ENCODE results near the gene FRMPD3. TPM values are rescaled to one million over a fixed set of nuclear protein-coding genes. Genes with fewer than 3 reads are reported as not detected.

FRMPD3 gene
- total RNA-seq, 1 experiment from 2014 or later: 0.05 TPM

DNA sequence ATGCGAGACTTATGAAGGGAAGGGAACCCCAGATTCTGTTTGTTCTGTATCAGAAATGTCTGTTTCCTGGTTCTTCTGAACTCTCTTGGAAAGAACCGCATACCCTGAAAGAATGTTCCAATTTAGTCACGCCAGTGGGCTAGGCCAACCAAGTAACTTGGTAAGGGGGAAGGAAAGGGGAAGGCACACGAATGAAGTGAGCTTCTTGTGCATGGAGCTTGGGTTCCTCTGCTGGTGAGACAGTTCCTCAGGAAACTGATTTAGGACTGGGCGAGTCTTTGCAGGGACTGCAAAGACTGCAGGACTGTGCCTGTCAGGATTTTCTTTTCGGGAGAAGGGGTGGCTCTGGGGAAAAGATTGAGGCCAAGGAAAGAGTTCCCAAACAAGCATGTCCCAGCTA, 35.6 kb downstream of the FRMPD3 start:
- H3K4me3 ChIP-seq (ENCODE audit: low read depth, low read length): no peak overlapping the region
- no peaks in the 10 kb centered on the region for H3K4me1 ChIP-seq
- ChIA-PET CTCF (interaction anchor here (0.5 to 0.6 kb wide), 2 partner anchors 14 to 557 kb away, joined by 3 to 4 read pairs; no protein-coding TSS in a partner anchor), POLR2A (no interaction called here)
- BruUV-seq (replicated peaks): no TSS peak
- peaks cover 6% of the 10 kb centered on the region for H3K27me3 Mint-ChIP-seq (ENCODE audit: insufficient read depth, unreplicated experiment)
- no peak overlapping the region for H3K27ac Mint-ChIP-seq (ENCODE audit: unreplicated experiment)
- no peak for DNase-seq
- no peaks in the 10 kb centered on the region for H3K36me3 ChIP-seq (ENCODE audit: control insufficient read depth, insufficient read depth, low read length)
- no peaks in the 10 kb centered on the region for H3K27me3 ChIP-seq (replicated peaks; ENCODE audit: control insufficient read depth, insufficient read depth, low read length)
- TF ChIP-seq, protein P1, sequence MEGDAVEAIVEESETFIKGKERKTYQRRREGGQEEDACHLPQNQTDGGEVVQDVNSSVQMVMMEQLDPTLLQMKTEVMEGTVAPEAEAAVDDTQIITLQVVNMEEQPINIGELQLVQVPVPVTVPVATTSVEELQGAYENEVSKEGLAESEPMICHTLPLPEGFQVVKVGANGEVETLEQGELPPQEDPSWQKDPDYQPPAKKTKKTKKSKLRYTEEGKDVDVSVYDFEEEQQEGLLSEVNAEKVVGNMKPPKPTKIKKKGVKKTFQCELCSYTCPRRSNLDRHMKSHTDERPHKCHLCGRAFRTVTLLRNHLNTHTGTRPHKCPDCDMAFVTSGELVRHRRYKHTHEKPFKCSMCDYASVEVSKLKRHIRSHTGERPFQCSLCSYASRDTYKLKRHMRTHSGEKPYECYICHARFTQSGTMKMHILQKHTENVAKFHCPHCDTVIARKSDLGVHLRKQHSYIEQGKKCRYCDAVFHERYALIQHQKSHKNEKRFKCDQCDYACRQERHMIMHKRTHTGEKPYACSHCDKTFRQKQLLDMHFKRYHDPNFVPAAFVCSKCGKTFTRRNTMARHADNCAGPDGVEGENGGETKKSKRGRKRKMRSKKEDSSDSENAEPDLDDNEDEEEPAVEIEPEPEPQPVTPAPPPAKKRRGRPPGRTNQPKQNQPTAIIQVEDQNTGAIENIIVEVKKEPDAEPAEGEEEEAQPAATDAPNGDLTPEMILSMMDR (IDR thresholded peaks at IDR 0.05; ENCODE audit: insufficient read depth in 1 of 2, low read depth in 1 of 2, low read length in 1 of 2, severe bottlenecking in 1 of 2, unreplicated experiment in 1 of 2): no peak
- intact Hi-C loops (cut with micrococcal nuclease; ENCODE audit: unreplicated experiment): no loop called here
- H3K4me1 Mint-ChIP-seq (ENCODE audit: low read depth, unreplicated experiment): no peaks in the 10 kb centered on the region
- no peaks in the 10 kb centered on the region for H3K36me3 Mint-ChIP-seq (ENCODE audit: insufficient read depth, unreplicated experiment)
- H3K4me3 Mint-ChIP-seq (ENCODE audit: unreplicated experiment): no peak overlapping the region
- H3K9me3 ChIP-seq: no peaks in the 10 kb centered on the region
- no peaks in the 10 kb centered on the region for H3K9me3 Mint-ChIP-seq (ENCODE audit: unreplicated experiment)

DNA sequence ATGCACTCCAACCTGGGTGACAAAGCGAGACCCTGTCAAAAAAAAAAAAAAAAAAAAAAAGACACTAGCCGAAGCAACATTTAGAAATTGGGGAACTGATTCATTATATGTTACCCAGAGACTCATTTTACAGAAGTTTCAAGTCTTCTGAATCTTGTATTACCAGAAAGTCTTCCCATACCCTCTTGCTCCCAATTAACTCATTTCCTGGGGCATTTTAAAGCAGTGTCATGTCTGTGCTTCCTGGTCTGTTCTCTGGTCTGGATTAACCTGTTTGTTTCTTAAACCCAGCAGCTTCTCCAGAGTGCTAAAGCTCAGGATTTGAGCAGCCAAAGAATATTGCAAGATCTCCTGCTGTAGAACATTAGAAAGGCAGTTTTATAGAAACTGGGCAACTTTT, 43.7 kb downstream of the FRMPD3 start:
- BruUV-seq (replicated peaks): no TSS peak
- Histone ChIP-seq H3K4me1 (no peaks in the 10 kb centered on the region), H3K27me3 (replicated peaks; ENCODE audit: control insufficient read depth, insufficient read depth, low read length) (no peaks in the 10 kb centered on the region), H3K4me3 (ENCODE audit: low read depth, low read length) (no peak overlapping the region), H3K9me3 (no peaks in the 10 kb centered on the region), H3K36me3 (ENCODE audit: control insufficient read depth, insufficient read depth, low read length) (no peaks in the 10 kb centered on the region)
- intact Hi-C loops (cut with micrococcal nuclease; ENCODE audit: unreplicated experiment): no loop called here
- Mint-ChIP-seq H3K27ac (ENCODE audit: unreplicated experiment) (no peak overlapping the region), H3K4me3 (ENCODE audit: unreplicated experiment) (no peak overlapping the region), H3K27me3 (ENCODE audit: insufficient read depth, unreplicated experiment) (no peaks in the 10 kb centered on the region), H3K4me1 (ENCODE audit: low read depth, unreplicated experiment) (no peaks in the 10 kb centered on the region), H3K9me3 (ENCODE audit: unreplicated experiment) (no peaks in the 10 kb centered on the region), H3K36me3 (ENCODE audit: insufficient read depth, unreplicated experiment) (no peaks in the 10 kb centered on the region)
- DNase-seq: no peak
- TF ChIP-seq, protein P1 (IDR thresholded peaks at IDR 0.05; ENCODE audit: insufficient read depth in 1 of 2, low read depth in 1 of 2, low read length in 1 of 2, severe bottlenecking in 1 of 2, unreplicated experiment in 1 of 2): no peak
- POLR2A ChIA-PET: no interaction called here
- CTCF ChIA-PET: no interaction called here

DNA sequence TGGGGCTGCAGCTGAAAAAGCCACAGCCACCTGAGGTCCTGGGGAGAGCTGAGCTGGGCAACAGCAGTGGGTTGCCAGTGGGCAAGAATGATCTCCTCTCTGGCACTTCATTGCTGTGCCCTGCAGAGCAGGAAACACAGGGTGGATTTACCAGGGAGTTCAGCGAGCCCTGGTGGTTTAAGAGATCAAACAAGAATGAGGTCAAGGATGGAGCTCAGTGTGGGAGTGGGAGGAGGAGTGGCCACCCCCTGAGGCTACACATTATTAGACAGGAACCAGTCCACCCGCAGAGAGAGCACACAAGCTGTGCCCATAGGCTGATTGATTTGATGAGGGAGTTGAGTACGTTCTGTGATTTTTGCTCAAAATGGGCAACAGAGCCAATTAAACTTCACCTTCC, 47.3 kb downstream of the FRMPD3 start:
- Mint-ChIP-seq H3K4me1 (ENCODE audit: low read depth, unreplicated experiment) (no peaks in the 10 kb centered on the region), H3K4me3 (ENCODE audit: unreplicated experiment) (no peak overlapping the region), H3K36me3 (ENCODE audit: insufficient read depth, unreplicated experiment) (no peaks in the 10 kb centered on the region), H3K27me3 (ENCODE audit: insufficient read depth, unreplicated experiment) (no peaks in the 10 kb centered on the region), H3K9me3 (ENCODE audit: unreplicated experiment) (no peaks in the 10 kb centered on the region), H3K27ac (ENCODE audit: unreplicated experiment) (no peak overlapping the region)
- Histone ChIP-seq H3K36me3 (ENCODE audit: control insufficient read depth, insufficient read depth, low read length) (no peaks in the 10 kb centered on the region), H3K4me3 (ENCODE audit: low read depth, low read length) (no peak overlapping the region), H3K9me3 (no peaks in the 10 kb centered on the region), H3K27me3 (replicated peaks; ENCODE audit: control insufficient read depth, insufficient read depth, low read length) (no peaks in the 10 kb centered on the region), H3K4me1 (no peaks in the 10 kb centered on the region)
- no peak for DNase-seq
- BruUV-seq (replicated peaks): no TSS peak
- TF ChIP-seq, protein P1 (IDR thresholded peaks at IDR 0.05; ENCODE audit: insufficient read depth in 1 of 2, low read depth in 1 of 2, low read length in 1 of 2, severe bottlenecking in 1 of 2, unreplicated experiment in 1 of 2): no peak
- POLR2A ChIA-PET: no interaction called here
- intact Hi-C loops (cut with micrococcal nuclease; ENCODE audit: unreplicated experiment): no loop called here
- CTCF ChIA-PET: no interaction called here

Other genes starting within 250 kb of the FRMPD3 start
- gene NUP62CL, start 243.2 kb upstream of the FRMPD3 start, total RNA-seq (2022): 1.00 and 1.5 TPM in 2 replicates
- gene DNAAF6, start 243.0 kb upstream of the FRMPD3 start, total RNA-seq (2022): not detected in 2 replicates
- 30.0 and 34.3 TPM in 2 replicates for gene PRPS1, start 178.9 kb downstream of the FRMPD3 start, total RNA-seq (2022)